ENCODE results near the gene LRFN2.

Gene LRFN2

GRCh38 chr6:40387127-40387870, 199.9 kb downstream of the LRFN2 start:
- H3K79me2 ChIP-seq (ENCODE audit: control insufficient read depth, low read length) = no peaks in the 10 kb centered on the region
- H3K27ac ChIP-seq (ENCODE audit: low read depth, low read length) = no peak overlapping the region
- no peak for TF ChIP-seq CTCF (IDR thresholded peaks at IDR 0.05; ENCODE audit: low read depth, low read length, poor library complexity, severe bottlenecking)
- no peak for TF ChIP-seq EZH2phosphoT487 (IDR thresholded peaks at IDR 0.05; ENCODE audit: borderline replicate concordance, low read length)
- no peak overlapping the region for H3K4me3 ChIP-seq (ENCODE audit: low read length)
- H3K9me2 ChIP-seq (replicated peaks; ENCODE audit: control insufficient read depth, low read length) = no peaks in the 10 kb centered on the region
- peaks cover 10% of the 10 kb centered on the region; the same call in 1 of the 2 replicates for H3K27me3 ChIP-seq (ENCODE audit: control insufficient read depth, low read length)
- H3K4me2 ChIP-seq (ENCODE audit: low read length) = no peak overlapping the region
- H3K4me1 ChIP-seq (ENCODE audit: control insufficient read depth, low read length) = no peaks in the 10 kb centered on the region
- H4K20me1 ChIP-seq (ENCODE audit: control insufficient read depth, insufficient read depth, low read depth, low read length) = no peaks in the 10 kb centered on the region
- H3K36me3 ChIP-seq (ENCODE audit: control insufficient read depth, low read length) = no peaks in the 10 kb centered on the region
- no peaks in the 10 kb centered on the region for H3K9me3 ChIP-seq (ENCODE audit: control insufficient read depth, insufficient read depth, low read length)
- H3F3A ChIP-seq (ENCODE audit: control insufficient read depth, insufficient read depth) = no peaks in the 10 kb centered on the region

GRCh38 chr6:40386200-40386599, 201.0 kb downstream of the LRFN2 start:
- peaks cover 10% of the 10 kb centered on the region for H3K27me3 ChIP-seq (ENCODE audit: control insufficient read depth, low read length)
- H3K4me3 ChIP-seq (ENCODE audit: low read length) = no peak overlapping the region
- H3K9me2 ChIP-seq (replicated peaks; ENCODE audit: control insufficient read depth, low read length) = no peaks in the 10 kb centered on the region
- no peaks in the 10 kb centered on the region for H4K20me1 ChIP-seq (ENCODE audit: control insufficient read depth, insufficient read depth, low read depth, low read length)
- H3K27ac ChIP-seq (ENCODE audit: low read depth, low read length) = no peak overlapping the region
- no peaks in the 10 kb centered on the region for H3K9me3 ChIP-seq (ENCODE audit: control insufficient read depth, insufficient read depth, low read length)
- H3K79me2 ChIP-seq (ENCODE audit: control insufficient read depth, low read length) = no peaks in the 10 kb centered on the region
- no peaks in the 10 kb centered on the region for H3K4me1 ChIP-seq (ENCODE audit: control insufficient read depth, low read length)
- TF ChIP-seq EZH2phosphoT487 (IDR thresholded peaks at IDR 0.05; ENCODE audit: borderline replicate concordance, low read length) (no peak), CTCF (IDR thresholded peaks at IDR 0.05; ENCODE audit: low read depth, low read length, poor library complexity, severe bottlenecking) (no peak)
- H3F3A ChIP-seq (ENCODE audit: control insufficient read depth, insufficient read depth) = no peaks in the 10 kb centered on the region
- H3K36me3 ChIP-seq (ENCODE audit: control insufficient read depth, low read length) = no peaks in the 10 kb centered on the region
- no peak overlapping the region for H3K4me2 ChIP-seq (ENCODE audit: low read length)

GRCh38 chr6:40383348-40384115, 203.6 kb downstream of the LRFN2 start:
- no peaks in the 10 kb centered on the region for H3K9me3 ChIP-seq (ENCODE audit: control insufficient read depth, insufficient read depth, low read length)
- no peaks in the 10 kb centered on the region for H3K36me3 ChIP-seq (ENCODE audit: control insufficient read depth, low read length)
- TF ChIP-seq CTCF (IDR thresholded peaks at IDR 0.05; ENCODE audit: low read depth, low read length, poor library complexity, severe bottlenecking) (no peak), EZH2phosphoT487 (IDR thresholded peaks at IDR 0.05; ENCODE audit: borderline replicate concordance, low read length) (no peak)
- no peak overlapping the region for H3K4me2 ChIP-seq (ENCODE audit: low read length)
- H3K79me2 ChIP-seq (ENCODE audit: control insufficient read depth, low read length) = no peaks in the 10 kb centered on the region
- H3F3A ChIP-seq (ENCODE audit: control insufficient read depth, insufficient read depth) = no peaks in the 10 kb centered on the region
- no peak overlapping the region for H3K4me3 ChIP-seq (ENCODE audit: low read length)
- no peaks in the 10 kb centered on the region for H3K4me1 ChIP-seq (ENCODE audit: control insufficient read depth, low read length)
- H4K20me1 ChIP-seq (ENCODE audit: control insufficient read depth, insufficient read depth, low read depth, low read length) = no peaks in the 10 kb centered on the region
- H3K27ac ChIP-seq (ENCODE audit: low read depth, low read length) = no peak overlapping the region
- peaks cover 8% of the 10 kb centered on the region for H3K27me3 ChIP-seq (ENCODE audit: control insufficient read depth, low read length)
- no peaks in the 10 kb centered on the region for H3K9me2 ChIP-seq (replicated peaks; ENCODE audit: control insufficient read depth, low read length)
